Measurements from ENCODE around the gene IFNL4.

Gene IFNL4

GRCh38 chr19:39209196-39209595 lies 39.5 kb downstream of the IFNL4 start:
- Histone ChIP-seq H3K4me2 (ENCODE audit: low read length) (no peak overlapping the region), H4K5ac (ENCODE audit: low read length) (no peak overlapping the region), H3K9ac (ENCODE audit: low read length) (no peak overlapping the region), H3K27me3 (ENCODE audit: insufficient read depth, low read length, poor library complexity) (no peaks in the 10 kb centered on the region), H3K79me2 (ENCODE audit: control insufficient read depth, insufficient read depth, low read length) (no peaks in the 10 kb centered on the region), H3K4me1 (ENCODE audit: control insufficient read depth, low read depth, low read length) (no peaks in the 10 kb centered on the region), H3K27ac (ENCODE audit: low read depth, low read length) (no peak overlapping the region), H3K4ac (ENCODE audit: low read depth, low read length) (no peak overlapping the region), H3K36me3 (ENCODE audit: control insufficient read depth, insufficient read depth, low read length) (no peaks in the 10 kb centered on the region), H4K8ac (ENCODE audit: low read depth, low read length) (no peak overlapping the region), H2BK15ac (replicated peaks; ENCODE audit: low read depth) (no peak overlapping the region), H3K4me3 (ENCODE audit: low read length) (no peak overlapping the region), H2AK5ac (ENCODE audit: low read length) (no peak overlapping the region), H3K18ac (ENCODE audit: low read length) (no peak overlapping the region), H3K79me1 (ENCODE audit: low read length) (no peaks in the 10 kb centered on the region), H3K23ac (ENCODE audit: low read length) (no peak overlapping the region), H2BK120ac (ENCODE audit: low read depth, low read length) (no peak overlapping the region), H3K56ac (ENCODE audit: low read length) (no peak overlapping the region), H2BK5ac (ENCODE audit: low read length) (no peak overlapping the region)
- WGBS (ENCODE audit: extremely low coverage, insufficient coverage, low lambda C conversion rate), result no CpG with 5 or more reads among the region's 7 CpGs
- DNase-seq, result no peak

GRCh38 chr19:39208175-39208795 lies 40.4 kb downstream of the IFNL4 start:
- Histone ChIP-seq H4K5ac (ENCODE audit: low read length) (no peak overlapping the region), H3K56ac (ENCODE audit: low read length) (peak overlapping the region; percentile 34), H2BK15ac (replicated peaks; ENCODE audit: low read depth) (no peak overlapping the region), H3K9ac (ENCODE audit: low read length) (no peak overlapping the region), H3K18ac (ENCODE audit: low read length) (no peak overlapping the region), H4K8ac (ENCODE audit: low read depth, low read length) (no peak overlapping the region), H3K4me1 (ENCODE audit: control insufficient read depth, low read depth, low read length) (no peaks in the 10 kb centered on the region), H2BK120ac (ENCODE audit: low read depth, low read length) (no peak overlapping the region), H3K4me3 (ENCODE audit: low read length) (no peak overlapping the region), H3K4me2 (ENCODE audit: low read length) (no peak overlapping the region), H3K27me3 (ENCODE audit: insufficient read depth, low read length, poor library complexity) (no peaks in the 10 kb centered on the region), H3K79me1 (ENCODE audit: low read length) (no peaks in the 10 kb centered on the region), H2AK5ac (ENCODE audit: low read length) (no peak overlapping the region), H3K23ac (ENCODE audit: low read length) (no peak overlapping the region), H3K27ac (ENCODE audit: low read depth, low read length) (no peak overlapping the region), H3K4ac (ENCODE audit: low read depth, low read length) (no peak overlapping the region), H2BK5ac (ENCODE audit: low read length) (no peak overlapping the region), H3K36me3 (ENCODE audit: control insufficient read depth, insufficient read depth, low read length) (no peaks in the 10 kb centered on the region), H3K79me2 (ENCODE audit: control insufficient read depth, insufficient read depth, low read length) (no peaks in the 10 kb centered on the region)
- WGBS (ENCODE audit: extremely low coverage, insufficient coverage, low lambda C conversion rate), result no CpG with 5 or more reads among the region's 9 CpGs
- DNase-seq, result no peak

- Histone ChIP-seq H3K18ac (ENCODE audit: low read length) (no peak overlapping the region), H4K5ac (ENCODE audit: low read length) (no peak overlapping the region), H3K4me2 (ENCODE audit: low read length) (no peak overlapping the region), H3K56ac (ENCODE audit: low read length) (no peak overlapping the region), H3K9ac (ENCODE audit: low read length) (no peak overlapping the region), H2BK15ac (replicated peaks; ENCODE audit: low read depth) (no peak overlapping the region), H3K4me3 (ENCODE audit: low read length) (no peak overlapping the region), H3K79me1 (ENCODE audit: low read length) (no peaks in the 10 kb centered on the region), H2AK5ac (ENCODE audit: low read length) (no peak overlapping the region), H3K27me3 (ENCODE audit: insufficient read depth, low read length, poor library complexity) (no peaks in the 10 kb centered on the region), H3K79me2 (ENCODE audit: control insufficient read depth, insufficient read depth, low read length) (no peaks in the 10 kb centered on the region), H3K27ac (ENCODE audit: low read depth, low read length) (no peak overlapping the region), H3K36me3 (ENCODE audit: control insufficient read depth, insufficient read depth, low read length) (no peaks in the 10 kb centered on the region), H3K4me1 (ENCODE audit: control insufficient read depth, low read depth, low read length) (no peaks in the 10 kb centered on the region), H2BK5ac (ENCODE audit: low read length) (no peak overlapping the region), H2BK120ac (ENCODE audit: low read depth, low read length) (no peak overlapping the region), H4K8ac (ENCODE audit: low read depth, low read length) (no peak overlapping the region), H3K23ac (ENCODE audit: low read length) (no peak overlapping the region), H3K4ac (ENCODE audit: low read depth, low read length) (no peak overlapping the region)
- no peak for DNase-seq
- WGBS (ENCODE audit: extremely low coverage, insufficient coverage, low lambda C conversion rate), result no CpG with 5 or more reads among the region's 6 CpGs
Measured at GRCh38 chr19:39207293-39207836, 41.3 kb downstream of the IFNL4 start.

GRCh38 chr19:39206122-39206521 lies 42.5 kb downstream of the IFNL4 start:
- H3K36me3 ChIP-seq (ENCODE audit: control insufficient read depth, insufficient read depth, low read length), result no peaks in the 10 kb centered on the region
- H4K8ac ChIP-seq (ENCODE audit: low read depth, low read length), result no peak overlapping the region
- H3K4ac ChIP-seq (ENCODE audit: low read depth, low read length), result no peak overlapping the region
- no peaks in the 10 kb centered on the region for H3K79me1 ChIP-seq (ENCODE audit: low read length)
- H2BK5ac ChIP-seq (ENCODE audit: low read length), result no peak overlapping the region
- H4K5ac ChIP-seq (ENCODE audit: low read length), result no peak overlapping the region
- WGBS (ENCODE audit: extremely low coverage, insufficient coverage, low lambda C conversion rate), result no CpG with 5 or more reads among the region's 6 CpGs
- no peak overlapping the region for H3K4me3 ChIP-seq (ENCODE audit: low read length)
- no peak overlapping the region for H3K18ac ChIP-seq (ENCODE audit: low read length)
- H3K4me1 ChIP-seq (ENCODE audit: control insufficient read depth, low read depth, low read length), result no peaks in the 10 kb centered on the region
- no peak overlapping the region for H2BK15ac ChIP-seq (replicated peaks; ENCODE audit: low read depth)
- no peak for DNase-seq
- H3K4me2 ChIP-seq (ENCODE audit: low read length), result no peak overlapping the region
- no peak overlapping the region for H2BK120ac ChIP-seq (ENCODE audit: low read depth, low read length)
- no peaks in the 10 kb centered on the region for H3K79me2 ChIP-seq (ENCODE audit: control insufficient read depth, insufficient read depth, low read length)
- no peak overlapping the region for H3K56ac ChIP-seq (ENCODE audit: low read length)
- no peak overlapping the region for H2AK5ac ChIP-seq (ENCODE audit: low read length)
- no peak overlapping the region for H3K9ac ChIP-seq (ENCODE audit: low read length)
- no peak overlapping the region for H3K23ac ChIP-seq (ENCODE audit: low read length)
- H3K27me3 ChIP-seq (ENCODE audit: insufficient read depth, low read length, poor library complexity), result no peaks in the 10 kb centered on the region
- no peak overlapping the region for H3K27ac ChIP-seq (ENCODE audit: low read depth, low read length)

- H3K79me1 ChIP-seq (ENCODE audit: low read length), result no peaks in the 10 kb centered on the region
- no peak overlapping the region for H3K4me3 ChIP-seq (ENCODE audit: low read length)
- no peak overlapping the region for H3K23ac ChIP-seq (ENCODE audit: low read length)
- H3K4me2 ChIP-seq (ENCODE audit: low read length), result no peak overlapping the region
- no peaks in the 10 kb centered on the region for H3K27me3 ChIP-seq (ENCODE audit: insufficient read depth, low read length, poor library complexity)
- H3K36me3 ChIP-seq (ENCODE audit: control insufficient read depth, insufficient read depth, low read length), result no peaks in the 10 kb centered on the region
- no peak overlapping the region for H4K5ac ChIP-seq (ENCODE audit: low read length)
- no peak overlapping the region for H2BK120ac ChIP-seq (ENCODE audit: low read depth, low read length)
- H3K18ac ChIP-seq (ENCODE audit: low read length), result no peak overlapping the region
- DNase-seq, result no peak
- no peak overlapping the region for H2BK15ac ChIP-seq (replicated peaks; ENCODE audit: low read depth)
- no peak overlapping the region for H2BK5ac ChIP-seq (ENCODE audit: low read length)
- H3K56ac ChIP-seq (ENCODE audit: low read length), result no peak overlapping the region
- H3K27ac ChIP-seq (ENCODE audit: low read depth, low read length), result no peak overlapping the region
- no peaks in the 10 kb centered on the region for H3K79me2 ChIP-seq (ENCODE audit: control insufficient read depth, insufficient read depth, low read length)
- no peak overlapping the region for H3K9ac ChIP-seq (ENCODE audit: low read length)
- H2AK5ac ChIP-seq (ENCODE audit: low read length), result no peak overlapping the region
- no peak overlapping the region for H4K8ac ChIP-seq (ENCODE audit: low read depth, low read length)
- H3K4me1 ChIP-seq (ENCODE audit: control insufficient read depth, low read depth, low read length), result no peaks in the 10 kb centered on the region
- WGBS (ENCODE audit: extremely low coverage, insufficient coverage, low lambda C conversion rate), result no CpG with 5 or more reads among the region's 3 CpGs
- H3K4ac ChIP-seq (ENCODE audit: low read depth, low read length), result no peak overlapping the region
Measured at GRCh38 chr19:39205449-39205764, 43.2 kb downstream of the IFNL4 start.
